GM19193 (cell line): ENCODE measurements around the gene EVI5L.

Experiments used
- POLR2A ChIP-seq: IDR thresholded peaks from 4 replicates; pipeline ENCODE4 v1.6.1; 2011; ENCODE audit not compliant: insufficient read depth, insufficient read length; ENCODE audit errors: extremely low read depth

Gene EVI5L

DNA sequence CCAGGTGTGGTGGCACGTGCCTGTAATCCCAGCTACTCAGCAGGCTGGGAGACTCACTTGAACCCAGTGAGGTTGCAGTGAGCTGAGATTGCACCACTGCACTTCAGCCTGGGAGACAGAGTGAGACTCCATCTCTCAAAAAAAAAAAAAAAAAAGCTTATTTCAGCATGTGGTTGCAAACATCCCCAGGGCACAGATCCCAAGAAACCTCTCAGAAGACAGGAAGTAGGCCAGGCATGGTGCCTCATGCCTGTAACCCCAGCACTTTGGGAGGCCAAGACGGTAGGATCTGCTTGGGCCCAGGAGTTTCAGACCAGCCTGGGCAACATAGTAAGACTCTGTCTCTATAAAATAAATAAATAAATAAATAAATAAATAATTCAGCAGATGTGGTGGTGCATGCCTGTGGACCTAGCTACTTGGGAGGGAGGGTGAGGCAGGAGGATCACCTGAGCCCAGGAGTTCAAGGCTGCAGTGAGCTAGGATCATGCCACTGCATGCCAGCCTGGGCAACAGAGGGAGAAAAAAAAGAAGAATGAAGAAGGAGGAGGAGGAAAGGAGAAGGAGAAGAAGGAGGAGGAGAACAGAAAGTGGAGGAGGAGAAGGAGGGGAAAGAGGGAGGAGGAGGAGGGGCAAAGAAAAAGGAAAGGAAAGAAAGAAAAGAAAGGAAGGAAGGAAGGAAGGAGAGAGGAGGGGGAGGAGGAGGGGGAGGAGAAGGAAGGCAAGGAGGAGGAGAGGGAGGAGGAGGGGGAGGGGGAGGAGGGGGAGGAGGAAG is 54.0 kb downstream of the EVI5L start:
- no peak for TF ChIP-seq POLR2A

DNA sequence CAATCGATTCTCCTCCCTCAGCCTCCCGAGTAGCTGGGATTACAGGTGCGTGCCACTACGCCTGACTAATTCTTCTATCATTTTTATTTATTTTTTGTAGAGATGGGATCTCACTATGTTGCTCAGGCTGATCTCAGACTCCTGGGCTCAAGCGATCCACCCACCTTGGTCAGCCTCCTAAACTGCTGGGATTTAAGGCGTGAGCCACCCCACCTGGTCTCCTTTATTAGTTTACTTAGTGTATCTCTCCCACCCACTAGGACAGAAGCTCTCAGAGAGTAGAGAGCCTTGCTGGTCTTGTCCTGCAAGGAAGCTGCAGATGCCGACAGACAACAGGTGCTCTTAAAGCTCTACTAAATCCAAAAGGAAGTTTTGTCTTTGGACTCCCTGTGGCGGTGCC is 55.8 kb downstream of the EVI5L start:
- no peak for TF ChIP-seq POLR2A

DNA sequence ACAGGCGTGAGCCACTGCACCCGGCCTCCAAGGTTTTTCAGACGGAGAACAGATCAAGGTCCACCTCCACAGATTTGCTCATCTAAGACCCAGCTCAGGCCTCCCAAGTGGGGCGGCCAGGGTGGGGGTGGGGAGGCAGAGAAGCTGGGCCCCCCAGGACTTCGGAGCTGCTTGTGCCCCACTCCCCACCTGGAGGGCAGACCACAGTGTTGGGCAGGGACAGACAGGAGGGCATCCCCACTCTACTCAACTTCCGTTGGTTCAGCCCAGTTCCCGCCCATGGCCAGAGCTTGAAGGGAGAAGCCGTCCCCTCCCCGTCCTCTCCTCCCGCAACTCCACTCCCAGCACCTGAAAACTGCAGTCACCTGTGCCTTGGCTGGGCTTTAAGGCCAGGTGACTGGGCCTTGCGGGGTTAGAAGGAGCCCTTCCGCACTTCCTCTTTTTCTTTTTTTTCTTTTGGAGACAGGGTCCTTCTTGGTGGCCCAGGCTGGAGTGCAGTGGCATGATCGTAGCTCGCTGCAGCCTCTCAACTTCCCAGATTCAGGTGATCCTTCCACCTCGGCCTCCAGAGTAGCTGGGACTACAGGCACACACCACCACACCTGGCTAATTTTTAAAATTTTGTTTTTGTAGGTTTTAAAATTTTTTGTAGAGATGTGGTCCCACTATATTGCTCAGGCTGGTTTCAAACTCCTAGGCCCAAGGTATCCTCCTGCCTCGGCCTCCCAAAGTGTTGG is 57.6 kb downstream of the EVI5L start:
- no peak for TF ChIP-seq POLR2A

DNA sequence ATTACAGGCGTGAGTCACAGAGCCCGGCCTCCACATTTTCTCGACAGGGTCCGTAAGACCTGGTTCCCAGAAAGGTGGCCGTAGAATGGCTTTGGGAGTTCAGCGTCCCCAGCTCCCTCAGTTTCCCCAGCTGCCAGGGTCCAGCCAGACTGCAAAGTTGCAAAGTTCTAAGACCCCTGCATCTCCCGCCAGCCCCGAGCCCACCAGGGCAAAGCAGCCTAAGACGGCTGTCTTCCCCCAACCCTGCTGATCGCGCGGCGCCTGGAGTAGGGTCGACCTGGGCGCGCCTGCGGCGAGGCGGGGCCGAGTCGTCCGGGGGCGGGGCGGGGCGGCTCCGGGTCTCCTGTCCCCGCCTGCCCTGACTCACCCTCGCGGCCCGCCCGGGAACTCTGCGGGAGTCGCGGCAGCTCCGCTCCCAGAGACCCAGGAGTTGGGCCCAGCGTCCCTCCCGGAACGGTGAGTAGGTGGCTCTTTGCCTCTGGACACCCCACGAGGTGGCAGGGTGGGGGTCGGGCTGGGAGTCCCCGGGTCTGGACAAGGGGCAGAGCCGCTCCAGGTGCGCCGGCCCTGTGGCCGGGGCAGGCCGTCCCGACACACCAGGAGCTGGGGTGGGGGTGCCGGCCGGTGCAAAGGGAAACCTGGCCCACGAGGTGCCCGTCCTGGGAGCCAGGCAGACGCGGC is 58.3 kb downstream of the EVI5L start, which contains the start of gene LRRC8E:
Gene LRRC8E, plus strand, starts transcription at position 366 of the 681 bp plus-strand sequence. CDS start 7,094 bp downstream, outside the sequence.
- no peak for TF ChIP-seq POLR2A

DNA sequence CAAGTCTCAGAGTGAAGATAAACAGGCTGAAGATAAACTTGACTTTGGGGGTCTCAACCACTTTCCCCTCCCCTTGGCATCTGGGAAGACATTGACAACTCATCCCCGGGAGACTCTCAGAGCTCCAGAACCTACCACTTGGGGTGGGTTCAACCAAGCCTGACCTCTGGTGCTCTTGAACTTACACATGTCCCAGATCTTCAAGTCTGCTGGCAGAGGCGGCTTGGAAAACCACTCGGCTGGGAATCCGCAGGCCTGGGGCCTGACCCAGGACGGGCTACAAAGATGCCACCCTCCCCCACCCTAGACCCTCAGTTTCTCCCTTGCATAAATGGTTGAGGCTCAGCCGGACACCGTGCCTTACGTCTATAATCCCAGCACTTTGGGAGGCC is 58.8 kb downstream of the EVI5L start:
- TF ChIP-seq POLR2A = no peak

DNA sequence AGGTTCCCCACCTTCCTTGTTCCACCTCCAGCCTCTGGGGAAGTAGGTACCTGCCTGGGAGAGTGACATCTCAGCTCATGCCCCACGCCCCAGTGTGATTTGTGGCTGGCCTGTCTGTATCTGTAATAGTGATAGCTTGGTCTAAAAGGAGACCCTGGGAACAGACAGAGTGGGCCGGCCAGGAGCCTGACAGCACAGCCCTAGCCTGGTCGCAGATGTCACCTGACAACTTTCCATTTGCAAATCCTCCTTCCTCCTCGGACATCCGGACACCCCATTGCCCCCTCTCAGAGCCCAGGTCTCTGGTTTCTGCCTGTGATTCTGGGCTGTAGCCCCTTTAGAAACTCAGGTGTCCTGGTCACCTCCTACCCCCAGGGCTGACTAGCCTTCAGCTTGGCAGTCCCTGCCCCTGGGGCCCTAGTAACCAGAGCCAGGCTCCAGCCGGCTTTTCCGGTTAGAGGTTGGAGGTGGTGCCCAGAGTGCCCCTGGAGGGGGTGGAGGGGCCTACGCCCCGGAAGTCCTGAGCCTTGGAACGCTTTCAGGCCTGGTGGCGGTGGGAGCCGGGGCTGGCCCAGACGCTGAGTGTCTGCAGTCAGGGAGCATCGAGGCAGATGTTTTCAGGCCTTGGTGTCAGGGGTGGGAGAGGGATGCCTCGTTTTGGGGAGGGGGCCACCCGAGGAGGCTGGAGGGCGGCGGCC is 64.7 kb downstream of the EVI5L start:
- no peak for TF ChIP-seq POLR2A

DNA sequence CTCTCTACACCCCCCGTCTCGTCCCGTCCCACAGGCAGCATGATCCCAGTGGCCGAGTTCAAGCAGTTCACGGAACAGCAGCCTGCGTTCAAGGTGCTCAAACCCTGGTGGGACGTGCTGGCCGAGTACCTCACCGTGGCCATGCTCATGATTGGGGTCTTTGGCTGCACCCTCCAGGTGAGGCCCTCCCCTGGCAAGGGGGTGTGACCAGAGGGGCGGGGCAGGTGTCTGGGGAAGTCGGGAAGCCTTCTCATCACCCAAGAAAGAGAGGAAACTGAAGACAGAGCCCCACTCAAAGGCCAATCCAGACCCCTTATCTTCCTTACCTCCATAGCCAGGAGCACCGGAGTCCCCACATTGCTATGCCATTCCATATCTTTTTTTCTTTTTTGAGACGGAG is 65.5 kb downstream of the EVI5L start:
- TF ChIP-seq POLR2A = no peak

DNA sequence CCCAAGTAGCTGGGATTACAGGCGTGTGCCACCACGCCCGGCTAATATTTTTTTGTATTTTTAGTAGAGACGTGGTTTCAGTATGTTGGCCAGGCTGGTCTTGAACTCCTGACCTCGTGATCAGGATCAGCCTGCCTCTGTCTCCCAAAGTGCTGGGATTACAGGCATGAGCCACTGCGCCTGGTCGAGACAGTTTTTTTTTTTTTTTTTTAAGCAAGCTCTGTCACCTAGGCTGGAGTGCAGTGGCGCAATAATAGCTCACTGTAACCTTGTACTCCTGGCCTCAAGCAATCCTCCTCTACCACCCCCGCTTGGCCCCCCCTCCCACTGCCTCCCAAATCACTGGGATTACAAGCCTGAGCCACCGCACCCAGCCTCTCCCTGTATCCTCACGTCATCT is 67.3 kb downstream of the EVI5L start:
- no peak for TF ChIP-seq POLR2A

DNA sequence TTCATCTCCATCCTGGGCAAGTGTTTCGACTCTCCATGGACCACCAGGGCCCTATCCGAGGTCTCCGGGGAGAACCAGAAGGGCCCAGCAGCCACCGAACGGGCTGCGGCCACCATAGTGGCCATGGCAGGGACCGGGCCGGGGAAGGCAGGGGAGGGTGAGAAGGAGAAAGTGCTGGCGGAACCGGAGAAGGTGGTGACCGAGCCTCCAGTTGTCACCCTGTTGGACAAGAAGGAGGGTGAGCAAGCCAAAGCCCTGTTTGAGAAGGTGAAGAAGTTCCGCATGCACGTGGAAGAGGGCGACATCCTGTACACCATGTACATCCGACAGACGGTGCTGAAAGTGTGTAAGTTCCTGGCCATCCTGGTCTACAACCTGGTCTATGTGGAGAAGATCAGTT is 68.9 kb downstream of the EVI5L start:
- TF ChIP-seq POLR2A = no peak

DNA sequence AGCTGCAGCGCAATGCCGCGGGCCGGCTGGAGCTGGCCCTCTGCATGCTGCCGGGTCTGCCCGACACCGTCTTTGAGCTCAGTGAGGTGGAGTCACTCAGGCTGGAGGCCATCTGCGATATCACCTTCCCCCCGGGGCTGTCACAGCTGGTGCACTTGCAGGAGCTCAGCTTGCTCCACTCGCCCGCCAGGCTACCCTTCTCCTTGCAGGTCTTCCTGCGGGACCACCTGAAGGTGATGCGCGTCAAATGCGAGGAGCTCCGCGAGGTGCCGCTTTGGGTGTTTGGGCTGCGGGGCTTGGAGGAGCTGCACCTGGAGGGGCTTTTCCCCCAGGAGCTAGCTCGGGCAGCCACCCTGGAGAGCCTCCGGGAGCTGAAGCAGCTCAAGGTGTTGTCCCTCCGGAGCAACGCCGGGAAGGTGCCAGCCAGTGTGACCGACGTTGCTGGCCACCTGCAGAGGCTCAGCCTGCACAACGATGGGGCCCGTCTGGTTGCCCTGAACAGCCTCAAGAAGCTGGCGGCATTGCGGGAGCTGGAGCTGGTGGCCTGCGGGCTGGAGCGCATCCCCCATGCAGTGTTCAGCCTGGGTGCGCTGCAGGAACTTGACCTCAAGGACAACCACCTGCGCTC is 69.8 kb downstream of the EVI5L start:
- TF ChIP-seq POLR2A = no peak

DNA sequence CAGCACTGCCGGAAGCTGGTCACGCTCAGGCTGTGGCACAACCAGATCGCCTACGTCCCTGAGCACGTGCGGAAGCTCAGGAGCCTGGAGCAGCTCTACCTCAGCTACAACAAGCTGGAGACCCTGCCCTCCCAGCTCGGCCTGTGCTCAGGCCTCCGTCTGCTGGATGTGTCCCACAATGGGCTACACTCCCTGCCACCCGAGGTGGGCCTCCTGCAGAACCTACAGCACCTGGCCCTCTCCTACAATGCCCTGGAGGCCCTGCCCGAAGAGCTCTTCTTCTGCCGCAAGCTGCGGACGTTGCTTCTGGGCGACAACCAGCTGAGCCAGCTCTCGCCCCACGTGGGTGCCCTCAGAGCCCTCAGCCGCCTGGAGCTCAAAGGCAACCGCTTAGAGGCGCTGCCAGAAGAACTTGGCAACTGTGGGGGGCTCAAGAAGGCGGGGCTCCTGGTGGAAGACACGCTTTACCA is 70.4 kb downstream of the EVI5L start:
- TF ChIP-seq POLR2A = no peak

DNA sequence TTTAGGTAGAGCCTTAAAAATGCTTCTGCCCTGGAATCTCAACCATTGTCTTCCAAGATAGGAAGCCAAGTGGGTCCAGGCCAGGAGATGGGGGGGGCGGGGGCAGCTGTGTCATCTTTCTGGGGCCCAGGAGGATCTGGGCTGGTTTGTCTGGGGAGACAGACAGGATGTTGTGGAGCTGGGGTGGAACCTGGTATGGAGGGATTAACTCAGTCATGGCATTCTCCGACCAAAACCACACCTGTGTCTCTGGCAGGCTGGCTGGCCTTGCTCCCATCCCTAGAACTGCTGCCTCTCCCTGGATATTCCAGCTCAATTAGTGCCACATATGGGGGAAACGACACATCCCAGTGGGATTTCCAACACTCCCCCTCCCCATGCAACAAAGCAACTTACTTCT is 70.9 kb downstream of the EVI5L start:
- no peak for TF ChIP-seq POLR2A

DNA sequence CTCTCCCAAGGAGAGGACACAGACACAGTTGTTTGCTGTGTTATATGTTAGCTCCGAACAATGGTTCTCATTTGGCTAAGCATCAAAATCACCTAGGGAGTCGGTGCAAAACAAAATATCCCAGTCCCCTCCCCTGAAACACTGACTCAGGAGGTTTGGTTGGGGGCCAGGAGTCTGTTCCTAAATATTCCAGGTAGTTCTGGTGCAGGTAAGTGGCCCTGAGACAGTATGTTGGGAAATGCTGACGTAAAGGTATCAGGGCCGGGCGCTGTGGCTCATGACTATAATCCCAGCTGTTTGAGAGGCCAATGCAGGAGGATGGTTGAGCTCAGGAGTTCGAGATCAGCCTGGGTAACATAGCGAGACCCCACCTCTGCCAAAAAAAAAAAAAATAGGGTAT is 71.3 kb downstream of the EVI5L start:
- TF ChIP-seq POLR2A = no peak

DNA sequence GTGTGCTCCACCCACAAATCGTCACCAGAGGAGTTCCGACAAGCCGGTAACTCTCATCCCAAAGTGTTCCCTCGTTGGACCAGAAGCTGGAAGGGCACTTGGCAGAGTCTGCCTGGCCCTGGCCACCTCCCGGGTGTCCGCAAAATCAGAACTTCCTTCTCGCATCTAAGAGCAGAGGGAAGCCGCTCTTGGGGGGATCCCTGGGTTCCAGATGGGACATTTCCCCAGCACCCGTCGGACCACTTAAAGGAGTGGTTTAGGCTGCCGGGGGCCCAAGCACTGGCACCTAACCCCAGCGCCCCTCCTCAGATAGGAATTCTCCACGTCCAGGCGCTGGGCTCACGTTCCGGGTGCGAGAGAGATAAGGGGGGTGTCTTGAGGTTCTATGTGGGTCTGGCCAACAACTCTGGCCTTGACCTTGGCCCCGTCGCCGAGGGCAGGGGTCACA is 72.8 kb downstream of the EVI5L start:
- TF ChIP-seq POLR2A = no peak
